Transverse colon (tissue), 4 donors: ENCODE results near the gene LRRN1.

Source experiments
- CTCF ChIP-seq, 5 experiments: fragments of 200-600 bp in 3 of 5; fragments of 450-650 bp in 2 of 5; sonication (generic) in 3 of 5; IDR thresholded peaks; 1 replicate in 2 of 5; 2 replicates in 3 of 5; pipeline ENCODE4 v1.5.1; 2016 to 2017; ENCODE audit warnings: antibody characterized with exemption in 5 of 5, inconsistent platforms in 3 of 5, mild to moderate bottlenecking in 2 of 5, moderate library complexity in 1 of 5
- POLR2AphosphoS5 ChIP-seq, 3 donors: sonication (generic); formaldehyde crosslinking; IDR thresholded peaks; one replicate each; pipeline ENCODE4 v1.6.1; 2016; ENCODE audit warnings: antibody characterized with exemption in 3 of 3

GRCh38 chr3:3848923-3849275 lies 49.7 kb downstream of the LRRN1 start:
- TF ChIP-seq CTCF (IDR thresholded peaks at IDR 0.05) (no peak), POLR2AphosphoS5 (IDR thresholded peaks at IDR 0.05) (no peak)
